Gastrocnemius medialis (tissue), 4 donors: ENCODE results near the gene OR51G2.

Experiments used
- CTCF ChIP-seq, 5 experiments: fragments of 450-650 bp in 3 of 5; fragments of 200-600 bp in 2 of 5; sonication (generic) in 2 of 5; IDR thresholded peaks in 4 of 5; conservative IDR thresholded peaks in 1 of 5; 1 replicate in 4 of 5; 2 replicates in 1 of 5; pipeline ENCODE4 v1.5.1; 2016 to 2019; ENCODE audit warnings: antibody characterized with exemption in 5 of 5, mild to moderate bottlenecking in 3 of 5, moderate library complexity in 3 of 5
- POLR2A ChIP-seq, 2 donors: fragments of 450-650 bp; IDR thresholded peaks; one replicate each; pipeline ENCODE4 v1.6.1; 2017; ENCODE audit warnings: antibody characterized with exemption in 2 of 2, mild to moderate bottlenecking in 2 of 2, moderate library complexity in 2 of 2

- TF ChIP-seq POLR2A (IDR thresholded peaks at IDR 0.05) (no peak), CTCF (IDR thresholded peaks at IDR 0.05 in 4 of 5, conservative IDR thresholded peaks at IDR 0.05 in 1 of 5) (no peak)
Observed at GRCh38 chr11:4916581-4916980, 2.6 kb downstream of the OR51G2 start.
